Stimulated activated CD8-positive, alpha-beta memory T cell treated with anti-CD3 and anti-CD28 coated beads, Interleukin-4, amount 100 ng/mL, for 24 hours (primary cell): ENCODE data around the gene GFI1.
"Not testable (repeated sequence)": the region's sequence is repeated elsewhere in the genome, so short reads cannot be mapped to it uniquely, and the experiment has no call there.

Experiments used
- DNase-seq: peaks from one replicate; pipeline ENCODE4 v3.0.0-alpha.2; 2020; ENCODE audit warnings: low read depth

The GFI1 gene

DNA sequence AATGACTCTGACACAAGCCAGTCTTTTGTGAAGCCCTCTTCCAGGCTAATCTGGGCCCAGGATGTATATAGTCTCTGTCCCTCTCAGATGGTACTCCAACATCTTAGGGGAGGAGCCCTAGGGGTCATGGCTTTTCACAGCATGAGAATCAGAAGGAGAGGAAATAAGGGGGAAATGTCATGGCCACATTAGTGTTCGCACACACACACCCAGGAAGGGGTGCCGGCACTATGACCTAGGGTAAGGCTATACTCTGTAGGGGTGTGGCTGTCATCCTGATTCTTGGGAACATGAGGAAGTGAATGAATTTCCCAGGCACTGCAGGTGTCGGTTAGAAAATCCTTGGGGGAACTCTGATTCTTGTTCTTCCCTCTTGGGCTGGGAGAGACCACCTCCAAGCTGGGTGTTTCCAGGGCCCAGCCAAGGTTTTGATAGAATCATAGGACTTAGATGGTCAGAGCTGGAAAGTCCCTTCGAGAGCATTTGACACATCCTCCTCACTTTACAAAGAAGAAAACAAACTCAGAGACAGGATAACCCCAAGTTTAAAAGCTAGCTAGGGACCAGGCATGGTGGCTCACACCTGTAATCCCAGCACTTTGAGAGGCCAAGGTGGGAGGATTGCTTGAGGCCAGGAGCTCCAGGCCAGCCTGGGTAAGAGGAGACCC, 22.0 kb downstream of the GFI1 start:
- DNase-seq = no peak

DNA sequence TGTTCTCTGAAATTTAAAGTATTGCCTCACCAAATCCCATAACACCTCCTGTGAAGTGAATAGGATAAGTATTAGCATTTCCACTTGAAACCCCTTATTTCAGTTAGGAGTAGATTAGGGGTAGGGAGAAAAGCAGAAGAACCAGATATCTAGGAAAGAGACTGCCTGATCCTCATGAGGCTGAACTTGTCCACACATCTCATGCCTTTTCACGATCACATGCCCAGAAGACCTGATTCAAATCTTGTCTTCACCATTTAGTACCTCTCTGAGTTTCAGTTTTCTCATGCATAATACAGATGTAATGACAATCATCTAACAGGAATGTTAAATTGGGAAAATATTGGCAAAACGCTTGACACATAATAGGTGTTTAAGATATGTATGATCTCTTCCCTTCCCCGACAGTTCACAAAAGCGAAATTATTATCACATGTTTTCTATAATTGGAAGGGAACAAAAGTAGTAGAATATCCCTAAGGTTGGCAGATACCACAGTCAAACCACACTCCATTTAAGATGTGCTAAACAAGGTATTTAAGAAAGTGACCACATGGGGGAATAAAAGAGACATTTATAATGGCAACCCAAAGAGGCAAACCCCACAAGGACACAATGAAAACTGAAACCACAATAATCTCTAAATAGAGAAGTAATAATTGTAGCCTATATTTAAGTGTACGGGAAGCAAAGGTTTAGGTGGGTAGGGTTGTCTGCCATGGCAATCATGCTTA, 25.2 kb downstream of the GFI1 start:
- DNase-seq = no peak

DNA sequence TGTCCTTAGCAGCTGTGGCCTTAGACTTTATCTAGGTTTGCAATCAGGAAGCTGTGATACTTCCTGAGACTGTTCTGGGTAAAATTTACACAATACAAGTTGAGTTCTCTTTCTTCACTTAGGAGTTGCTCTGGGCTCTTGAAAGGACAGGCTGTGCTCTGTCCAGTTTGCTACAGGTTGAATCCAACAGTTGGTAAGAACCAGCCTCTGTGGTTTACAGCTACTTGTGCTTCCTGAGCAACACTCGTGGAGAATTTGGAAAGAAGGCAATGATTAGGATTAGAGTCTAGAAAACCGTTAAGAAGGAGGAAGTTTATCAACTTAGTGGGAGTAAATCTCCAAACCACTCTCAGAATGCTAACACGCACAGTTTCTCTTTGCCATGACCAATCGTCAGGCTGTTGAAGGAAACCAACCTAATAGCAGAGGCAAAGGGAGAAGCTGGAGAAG, 26.8 kb downstream of the GFI1 start:
- DNase-seq = no peak

DNA sequence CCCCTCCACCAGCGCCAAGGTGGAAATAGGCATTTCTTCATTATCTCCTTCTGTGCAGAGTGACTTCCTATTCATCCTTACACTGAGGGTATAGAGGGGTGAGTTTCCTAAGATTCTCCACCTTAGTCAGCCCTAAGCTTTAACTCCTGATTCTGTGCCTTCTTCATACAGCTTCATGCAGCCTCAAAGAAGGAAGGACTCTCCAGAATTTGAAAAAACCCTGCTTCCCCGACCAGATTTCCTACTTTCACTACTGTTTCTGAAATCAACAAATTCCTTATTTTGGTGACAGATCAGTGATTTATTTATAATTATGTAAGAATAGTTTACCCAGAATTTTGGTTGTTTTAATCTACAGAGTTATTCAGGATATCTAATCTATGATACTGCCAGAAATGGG, 28.6 kb downstream of the GFI1 start:
- no peak for DNase-seq

DNA sequence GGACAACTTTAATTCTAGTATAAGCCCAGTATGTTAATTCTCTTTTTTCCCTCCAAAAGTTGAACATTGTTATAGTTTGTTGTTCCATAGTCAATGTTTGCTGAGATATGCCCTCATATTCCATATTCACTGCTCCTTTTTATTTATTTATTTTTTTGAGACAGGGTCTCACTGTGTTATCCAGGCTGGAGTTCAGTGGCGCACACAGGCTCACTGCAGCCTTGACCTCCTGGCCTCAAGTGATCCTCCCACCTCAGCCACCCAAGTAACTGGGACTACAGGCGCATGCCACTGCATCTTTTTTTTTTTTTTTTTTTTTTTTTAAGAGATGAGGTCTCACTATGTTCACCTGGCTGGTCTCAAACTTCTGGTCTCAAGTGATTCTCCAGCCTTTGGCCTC, 38.7 kb downstream of the GFI1 start:
- DNase-seq = no peak

DNA sequence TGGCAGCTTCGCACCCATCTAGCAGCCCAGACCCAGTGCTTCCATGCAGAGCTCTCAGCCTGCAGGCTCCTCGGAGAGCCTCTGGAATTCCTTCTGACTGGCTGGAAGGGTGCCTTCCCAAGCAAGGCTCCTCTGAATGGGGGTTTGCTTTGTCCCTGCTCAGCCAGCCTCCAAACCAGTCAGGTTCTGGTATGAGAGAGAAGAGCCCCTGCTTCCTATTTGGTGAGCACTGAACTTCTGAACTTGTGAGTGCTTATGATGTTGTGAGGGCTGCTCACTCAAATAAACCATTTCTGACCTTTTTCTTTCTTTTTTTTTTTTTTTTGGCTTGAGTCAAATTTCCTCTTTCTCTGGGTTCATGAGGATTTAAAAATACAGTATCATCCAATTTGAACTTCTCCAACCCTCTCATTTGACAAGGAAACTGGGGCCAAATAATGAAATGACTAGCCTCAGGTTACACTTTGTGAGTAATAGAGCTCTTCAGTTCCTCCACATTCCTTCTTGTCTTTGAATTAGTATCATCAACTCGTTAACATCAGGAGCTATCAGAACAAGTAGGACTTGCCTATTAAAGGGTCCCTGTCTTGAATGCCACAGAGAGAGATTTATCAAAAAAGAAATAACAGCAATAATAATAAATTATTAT, 39.6 kb downstream of the GFI1 start:
- no peak for DNase-seq

DNA sequence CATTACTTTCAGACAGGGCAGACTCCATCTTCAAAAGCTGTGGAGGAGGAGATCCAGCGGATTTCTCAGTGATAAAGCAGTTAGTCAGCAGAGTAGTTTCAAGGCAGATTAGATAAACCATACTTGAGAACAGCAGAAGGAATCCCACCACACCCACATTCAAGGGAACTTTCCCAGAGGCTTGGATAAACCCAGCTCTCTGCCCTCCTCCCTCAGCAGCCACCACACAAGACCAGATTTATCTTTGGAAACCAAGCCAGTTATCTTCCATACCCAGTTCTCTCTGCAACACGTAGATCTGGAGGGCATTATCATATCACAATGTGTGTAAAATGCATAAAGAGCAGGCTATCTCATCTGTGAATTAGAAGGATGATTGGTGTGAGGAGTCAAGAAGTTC, 40.2 kb downstream of the GFI1 start:
- no peak for DNase-seq

DNA sequence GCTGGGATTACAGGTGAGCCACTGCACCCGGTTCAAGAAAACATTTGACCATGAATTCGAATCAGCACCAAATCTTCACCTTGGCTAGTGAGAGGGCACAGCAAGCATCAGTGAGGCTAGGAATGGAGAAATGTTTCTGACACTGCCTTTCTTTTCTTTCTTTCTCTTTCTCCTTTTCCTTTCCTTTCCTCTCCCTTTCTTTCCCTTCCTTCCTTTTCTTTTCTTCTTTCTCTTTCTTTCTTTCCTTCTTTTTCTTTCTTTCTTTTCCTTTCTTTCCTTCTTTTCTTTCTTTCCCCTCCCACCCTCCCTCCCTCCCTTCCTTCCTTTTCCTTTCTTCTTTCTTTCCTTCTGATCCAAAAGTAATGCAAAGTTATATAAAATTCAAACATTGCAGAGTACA, 40.9 kb downstream of the GFI1 start:
- no peak for DNase-seq

DNA sequence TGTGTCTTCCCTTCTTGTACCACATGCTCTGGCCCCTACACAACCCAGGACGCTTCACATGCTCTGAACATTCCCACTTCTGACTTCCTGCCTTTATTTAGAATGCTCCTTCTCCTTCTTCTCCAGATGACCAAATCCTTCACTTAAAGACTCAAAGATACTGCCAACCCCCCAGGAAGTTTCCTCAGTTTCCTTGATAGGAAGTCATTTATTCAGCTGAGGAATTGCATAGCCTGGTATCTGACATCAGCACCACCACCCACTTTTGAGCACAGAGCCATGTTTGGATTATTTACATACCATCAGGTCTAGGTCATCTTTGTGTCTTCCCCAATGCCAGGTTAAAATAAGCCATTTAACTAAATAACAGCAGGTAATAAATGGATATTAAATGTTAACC, 42.4 kb downstream of the GFI1 start:
- no peak for DNase-seq

DNA sequence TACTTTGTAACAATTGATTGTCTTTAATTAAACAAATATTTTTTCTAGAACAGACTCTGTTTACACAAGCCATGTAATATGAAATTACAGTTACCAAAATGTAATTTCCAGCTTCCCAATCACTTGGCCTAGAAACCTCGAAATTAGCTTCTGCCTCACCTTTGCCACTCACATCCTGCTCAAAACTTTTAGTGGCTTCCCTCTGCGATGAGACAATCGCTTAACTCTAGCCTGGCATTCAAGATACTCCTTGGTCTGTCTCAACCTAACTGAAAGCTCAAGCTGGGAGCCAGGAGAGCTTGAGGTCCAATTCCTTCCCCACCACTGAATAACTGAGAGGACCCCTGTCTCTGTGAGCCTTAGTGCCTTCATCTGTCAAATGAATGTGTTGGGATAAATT, 42.8 kb downstream of the GFI1 start:
- DNase-seq = no peak

DNA sequence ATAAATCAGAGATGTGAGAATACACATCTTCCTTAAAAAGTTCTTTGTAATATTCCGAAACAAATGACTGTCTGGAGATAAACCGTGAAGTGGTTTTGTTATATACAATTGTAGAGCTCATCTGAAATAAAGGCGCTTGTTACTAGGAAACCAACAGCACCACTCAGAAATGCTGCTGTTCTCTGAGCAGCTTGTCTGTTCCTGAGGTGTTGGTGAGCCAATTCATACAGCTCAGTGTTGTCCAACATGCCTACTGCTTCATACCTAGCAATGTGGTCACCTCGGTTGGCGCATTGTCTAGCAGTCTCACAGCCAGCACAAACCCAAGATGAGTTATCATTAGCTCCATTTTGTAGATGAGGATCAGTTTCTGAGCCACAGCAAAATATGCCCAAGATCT, 44.4 kb downstream of the GFI1 start:
- no peak for DNase-seq

DNA sequence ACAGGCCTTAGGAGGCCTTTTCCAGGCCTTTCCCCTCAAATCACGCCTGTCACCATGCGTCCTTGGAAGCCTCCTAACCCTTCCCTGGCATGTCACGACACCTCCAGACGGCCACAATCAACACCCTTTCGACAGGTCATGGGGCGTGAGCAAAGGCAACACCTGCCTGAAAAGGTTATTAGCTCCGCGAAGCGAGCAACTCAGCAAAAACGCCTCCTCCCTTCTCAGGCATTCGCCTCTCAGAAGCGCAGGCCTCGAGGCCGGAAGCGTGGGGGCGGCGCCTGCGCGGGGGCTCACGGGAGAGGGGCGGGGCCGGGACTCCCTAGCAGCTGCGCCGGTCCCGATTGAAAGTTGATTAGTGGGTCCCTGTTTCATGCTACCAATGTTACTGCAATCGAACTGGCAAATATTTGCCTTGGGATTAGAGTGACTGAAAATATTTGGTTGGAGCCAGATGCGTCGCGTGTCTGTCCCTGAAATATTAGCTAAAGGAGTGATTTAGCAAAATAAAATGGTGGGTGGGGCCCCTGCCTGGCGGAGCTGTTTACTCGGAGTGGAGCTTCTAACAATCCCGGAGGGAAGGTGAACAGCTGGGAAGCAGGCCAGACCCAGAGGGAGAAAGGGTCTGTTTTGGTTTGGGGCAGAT, 44.9 kb downstream of the GFI1 start:
- DNase-seq = no peak

DNA sequence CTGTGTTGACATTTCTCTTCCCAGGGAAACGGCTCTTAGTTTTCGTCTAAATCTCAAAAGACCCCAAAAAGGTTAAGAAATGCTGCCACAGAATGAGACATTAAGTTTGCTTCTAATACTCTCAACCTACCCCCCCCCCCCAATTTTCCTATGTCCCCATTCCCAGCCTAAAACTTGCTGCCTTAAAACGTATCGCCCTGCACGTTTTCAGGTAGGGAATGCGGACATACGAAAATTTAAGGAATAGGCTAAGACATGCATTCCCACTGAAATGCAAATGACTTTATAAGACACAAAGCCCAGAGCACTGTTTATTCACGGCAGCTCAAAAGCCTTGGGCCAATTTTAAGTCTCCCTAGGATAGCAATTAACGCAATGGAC, 45.4 kb downstream of the GFI1 start:
- DNase-seq = no peak

DNA sequence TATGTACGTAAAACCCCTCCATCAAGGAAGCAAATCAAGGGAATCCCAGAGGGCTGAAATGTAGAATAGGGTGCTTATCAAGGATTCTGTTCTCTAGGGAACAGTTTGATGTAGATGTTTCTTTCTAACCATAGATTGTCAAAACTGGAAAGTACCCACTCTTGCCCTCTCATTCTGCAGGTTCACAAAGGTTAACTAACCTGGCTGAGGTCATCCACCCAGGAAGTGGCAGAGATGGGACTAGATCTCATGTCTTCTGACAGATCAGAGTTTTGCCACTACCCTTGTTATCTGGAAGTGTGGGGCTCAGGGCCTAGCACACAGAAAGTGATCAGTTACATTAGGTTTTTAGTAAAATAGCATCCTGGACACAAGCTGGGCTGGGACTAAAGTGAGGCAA, 47.4 kb downstream of the GFI1 start:
- no peak for DNase-seq

DNA sequence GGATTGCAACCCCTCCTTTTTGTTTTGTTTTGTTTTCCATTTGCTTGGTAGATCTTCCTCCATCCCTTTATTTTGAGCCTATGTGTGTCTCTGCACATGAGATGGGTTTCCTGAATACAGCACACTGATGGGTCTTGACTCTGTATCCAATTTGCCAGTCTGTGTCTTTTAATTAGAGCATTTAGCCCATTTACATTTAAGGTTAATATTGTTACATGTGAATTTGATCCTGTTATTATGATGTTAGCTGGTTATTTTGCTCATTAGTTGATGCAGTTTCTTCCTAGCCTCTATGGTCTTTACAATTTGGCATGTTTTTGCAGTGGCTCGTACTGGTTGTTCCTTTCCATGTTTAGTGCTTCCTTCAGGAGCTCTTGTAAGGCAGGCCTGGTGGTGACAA, 52.2 kb downstream of the GFI1 start:
- not testable (repeated sequence) for DNase-seq

DNA sequence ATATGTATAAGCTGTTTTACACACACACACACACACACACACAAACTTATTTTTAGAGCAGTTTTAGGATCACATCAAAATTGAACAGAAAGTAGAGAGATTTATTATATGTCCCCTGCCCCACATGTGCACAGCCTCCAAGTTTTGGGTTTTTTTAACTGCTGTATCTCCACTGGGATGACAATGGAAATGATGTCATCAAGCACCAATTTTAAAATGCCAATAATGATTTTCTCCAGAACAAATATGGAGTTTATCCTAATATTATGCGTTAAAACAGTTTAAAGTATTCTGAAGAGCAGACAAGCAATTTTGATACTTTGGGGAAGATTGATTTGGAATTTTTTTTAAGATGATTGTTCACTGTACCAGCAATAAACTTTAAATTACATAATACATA, 56.7 kb downstream of the GFI1 start:
- no peak for DNase-seq

DNA sequence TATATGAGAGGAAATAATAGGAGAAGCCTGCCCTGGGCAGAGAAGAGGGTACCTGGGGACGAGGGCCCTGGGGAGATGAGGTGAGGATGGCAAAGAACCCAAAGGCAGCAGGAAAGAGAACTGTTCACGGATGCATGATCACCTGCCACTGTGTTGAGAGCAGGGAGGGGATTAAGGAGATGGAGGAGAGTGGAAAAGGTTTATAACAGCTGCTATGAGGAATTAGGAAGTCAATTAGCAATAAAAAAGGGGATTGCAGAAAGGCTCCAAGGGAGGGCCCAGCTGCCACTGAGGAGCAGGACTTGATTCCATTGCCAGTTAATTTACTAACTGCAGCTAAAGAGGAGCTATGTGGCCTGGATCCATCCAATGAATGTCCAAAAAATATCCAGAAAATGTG, 61.1 kb downstream of the GFI1 start:
- DNase-seq = no peak
